Transverse colon (tissue), 4 donors: Measurements from ENCODE around the gene PACSIN1. TPM values are rescaled to one million over a fixed set of nuclear protein-coding genes. Genes with fewer than 3 reads are reported as not detected.

Experiments
- DNase-seq: peaks from one replicate; pipeline ENCODE4 v3.0.0-alpha.2; 2019
- H3K27ac ChIP-seq, 4 donors: fragments of 200-600 bp; sonication (generic); 2 replicates each; pipeline ENCODE4 v1.5.1; 2016 to 2018; ENCODE audit warnings: inconsistent platforms in 4 of 4
- H3K27me3 ChIP-seq: fragments of 200-600 bp; sonication (generic); 2 replicates; pipeline ENCODE4 v1.5.1; 2017; ENCODE audit warnings: inconsistent platforms
- H3K36me3 ChIP-seq, 4 donors: fragments of 200-600 bp; sonication (generic); 2 replicates each; pipeline ENCODE4 v1.5.1; 2017 to 2019; ENCODE audit warnings: inconsistent platforms in 4 of 4
- H3K4me1 ChIP-seq, 4 donors: fragments of 200-600 bp; sonication (generic); 2 replicates each; pipeline ENCODE4 v1.5.1; 2017 to 2020; ENCODE audit warnings: inconsistent platforms in 4 of 4
- H3K4me3 ChIP-seq, 4 donors: fragments of 200-600 bp; sonication (generic); 1 replicate in 1 of 4; 2 replicates in 3 of 4; pipeline versions ENCODE4 v1.5.1 to v1.6.1; 2017 to 2019; ENCODE audit warnings: inconsistent platforms in 4 of 4
- H3K9me3 ChIP-seq, 2 donors: fragments of 200-600 bp; sonication (generic); 2 replicates each; pipeline ENCODE4 v1.5.1; 2017 to 2019; ENCODE audit warnings: inconsistent platforms in 2 of 2
- EP300 ChIP-seq: sonication (generic); formaldehyde crosslinking; IDR thresholded peaks from one replicate; pipeline ENCODE4 v1.6.1; 2017; ENCODE audit warnings: antibody characterized with exemption, low read depth
- POLR2A ChIP-seq: fragments of 450-650 bp; IDR thresholded peaks from one replicate; pipeline ENCODE4 v1.6.1; 2016; ENCODE audit warnings: antibody characterized with exemption, mild to moderate bottlenecking, moderate library complexity
- POLR2AphosphoS5 ChIP-seq, 3 donors: sonication (generic); formaldehyde crosslinking; IDR thresholded peaks; one replicate each; pipeline ENCODE4 v1.6.1; 2016; ENCODE audit warnings: antibody characterized with exemption in 3 of 3
- WGBS, 2 donors: methylation state at CpG; one replicate each; pipeline ENCODE4 v1.1.5; 2018; ENCODE audit warnings: low coverage in 1 of 2; 5-methylcytosine and 5-hydroxymethylcytosine counted together
- in situ Hi-C, 4 donors: fragments of 200-750 bp; cut with MboI; loops; one replicate each; pipeline versions ENCODE4 v1.15.0 to v1.15.1; 2017; ENCODE audit warnings: low sequenced_read_pairs in 3 of 4, low pct_ligation_motif_present in 1 of 4, low pct_unique_long_range_greater_than_20kb in 1 of 4
- intact Hi-C: fragments of 100-400 bp; cut with DNase I; formaldehyde crosslinking; loops from one replicate; pipeline ENCODE4 v1.15.1; 2023; ENCODE audit warnings: low total_unique reads
- total RNA-seq, 4 donors: library from RNA; depleted of rRNA; stranded (reverse); fragments of >200 nt; gene quantifications; one replicate each; pipeline ENCODE4 v1.1.0, GENCODE V29; 2016
- TF ChIP-seq, protein P1 (sequence below), 5 experiments: fragments of 200-600 bp in 3 of 5; fragments of 450-650 bp in 2 of 5; sonication (generic) in 3 of 5; IDR thresholded peaks; 1 replicate in 2 of 5; 2 replicates in 3 of 5; pipeline ENCODE4 v1.5.1; 2016 to 2017; ENCODE audit warnings: antibody characterized with exemption in 5 of 5, inconsistent platforms in 3 of 5, mild to moderate bottlenecking in 2 of 5, moderate library complexity in 1 of 5

Gene PACSIN1
- total RNA-seq, 4 donors from 2014 or later, result 0.27 to 1.9 TPM; not detected in 2

DNA sequence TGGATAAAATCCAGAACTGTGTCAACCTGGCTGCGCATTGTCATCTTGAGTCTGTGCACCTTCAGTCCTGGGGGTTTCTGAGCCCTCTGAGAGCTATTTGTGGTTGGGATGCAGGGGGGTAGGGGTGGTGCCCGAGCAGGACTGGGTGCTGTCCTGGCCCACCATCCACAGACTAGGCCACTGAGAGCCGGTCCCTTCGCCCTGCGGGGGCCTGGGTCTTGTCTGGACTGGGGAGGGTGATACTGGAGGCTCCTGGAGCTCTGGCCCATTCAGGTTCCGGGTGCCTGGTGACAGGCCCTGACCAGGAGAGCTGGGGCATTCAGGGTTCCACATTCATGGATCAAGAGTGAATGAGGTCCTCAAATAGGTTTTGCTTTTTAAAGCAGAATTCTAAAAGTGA lies 69.3 kb downstream of the PACSIN1 start:
- 93 to 100% methylated on average over 1 to 4 of the region's 6 CpGs for WGBS, 2 donors

DNA sequence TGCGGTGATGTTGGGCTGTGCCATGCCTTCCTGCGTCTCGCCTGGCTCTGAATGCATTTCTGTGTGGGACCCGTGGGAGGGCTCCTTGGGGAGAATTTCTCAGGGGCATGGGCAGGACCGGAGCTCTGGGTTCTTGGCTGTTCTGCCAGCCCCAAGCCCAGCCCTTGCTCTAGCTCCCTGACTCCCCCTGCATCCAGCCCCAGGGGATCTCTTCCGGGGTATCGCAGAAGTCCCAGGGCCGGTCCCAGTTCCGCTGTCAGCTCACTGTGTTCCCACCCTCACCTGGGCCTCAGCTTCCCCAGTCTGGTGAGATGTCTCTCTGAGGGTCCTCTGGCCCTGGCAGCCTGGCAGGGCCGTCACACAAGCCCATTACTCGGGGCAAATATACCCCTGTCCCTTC lies 69.8 kb downstream of the PACSIN1 start:
- no peak for TF ChIP-seq EP300
- no peak for TF ChIP-seq POLR2A
- TF ChIP-seq POLR2AphosphoS5 (IDR thresholded peaks at IDR 0.05), result no peak
- TF ChIP-seq, protein P1, sequence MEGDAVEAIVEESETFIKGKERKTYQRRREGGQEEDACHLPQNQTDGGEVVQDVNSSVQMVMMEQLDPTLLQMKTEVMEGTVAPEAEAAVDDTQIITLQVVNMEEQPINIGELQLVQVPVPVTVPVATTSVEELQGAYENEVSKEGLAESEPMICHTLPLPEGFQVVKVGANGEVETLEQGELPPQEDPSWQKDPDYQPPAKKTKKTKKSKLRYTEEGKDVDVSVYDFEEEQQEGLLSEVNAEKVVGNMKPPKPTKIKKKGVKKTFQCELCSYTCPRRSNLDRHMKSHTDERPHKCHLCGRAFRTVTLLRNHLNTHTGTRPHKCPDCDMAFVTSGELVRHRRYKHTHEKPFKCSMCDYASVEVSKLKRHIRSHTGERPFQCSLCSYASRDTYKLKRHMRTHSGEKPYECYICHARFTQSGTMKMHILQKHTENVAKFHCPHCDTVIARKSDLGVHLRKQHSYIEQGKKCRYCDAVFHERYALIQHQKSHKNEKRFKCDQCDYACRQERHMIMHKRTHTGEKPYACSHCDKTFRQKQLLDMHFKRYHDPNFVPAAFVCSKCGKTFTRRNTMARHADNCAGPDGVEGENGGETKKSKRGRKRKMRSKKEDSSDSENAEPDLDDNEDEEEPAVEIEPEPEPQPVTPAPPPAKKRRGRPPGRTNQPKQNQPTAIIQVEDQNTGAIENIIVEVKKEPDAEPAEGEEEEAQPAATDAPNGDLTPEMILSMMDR (IDR thresholded peaks at IDR 0.05), result no peak
- Histone ChIP-seq H3K36me3 (no peaks in the 10 kb centered on the region), H3K4me1 (peaks cover 6 to 32% (median 23%) of the 10 kb centered on the region in 4 donors), H3K9me3 (no peaks in the 10 kb centered on the region), H3K27ac (peak overlapping the region; percentile 76 to 84 (median 80)), H3K27me3 (no peaks in the 10 kb centered on the region), H3K4me3 (no peak overlapping the region)
- DNase-seq, result no peak
- in situ Hi-C loops (no loop called here), intact Hi-C loops (no loop called here)
- 85% methylated on average over 7 of the region's 11 CpGs; no CpG with 5 or more reads in 1 of the 2 donors for WGBS, 2 donors

More for the DNA sequence above, 69.3 kb downstream of the PACSIN1 start:
- Histone ChIP-seq H3K4me3 (no peak overlapping the region), H3K9me3 (no peaks in the 10 kb centered on the region), H3K4me1 (peaks cover 6 to 32% (median 25%) of the 10 kb centered on the region in 4 donors), H3K27me3 (no peaks in the 10 kb centered on the region), H3K36me3 (no peaks in the 10 kb centered on the region), H3K27ac (peak overlapping the region in 2 of 4 donors; percentile 81 to 84)
- intact Hi-C loops (no loop called here), in situ Hi-C loops (no loop called here)
- no peak for DNase-seq
- TF ChIP-seq, protein P1 (IDR thresholded peaks at IDR 0.05), result no peak
- TF ChIP-seq POLR2A (no peak), POLR2AphosphoS5 (IDR thresholded peaks at IDR 0.05) (no peak), EP300 (no peak)

DNA sequence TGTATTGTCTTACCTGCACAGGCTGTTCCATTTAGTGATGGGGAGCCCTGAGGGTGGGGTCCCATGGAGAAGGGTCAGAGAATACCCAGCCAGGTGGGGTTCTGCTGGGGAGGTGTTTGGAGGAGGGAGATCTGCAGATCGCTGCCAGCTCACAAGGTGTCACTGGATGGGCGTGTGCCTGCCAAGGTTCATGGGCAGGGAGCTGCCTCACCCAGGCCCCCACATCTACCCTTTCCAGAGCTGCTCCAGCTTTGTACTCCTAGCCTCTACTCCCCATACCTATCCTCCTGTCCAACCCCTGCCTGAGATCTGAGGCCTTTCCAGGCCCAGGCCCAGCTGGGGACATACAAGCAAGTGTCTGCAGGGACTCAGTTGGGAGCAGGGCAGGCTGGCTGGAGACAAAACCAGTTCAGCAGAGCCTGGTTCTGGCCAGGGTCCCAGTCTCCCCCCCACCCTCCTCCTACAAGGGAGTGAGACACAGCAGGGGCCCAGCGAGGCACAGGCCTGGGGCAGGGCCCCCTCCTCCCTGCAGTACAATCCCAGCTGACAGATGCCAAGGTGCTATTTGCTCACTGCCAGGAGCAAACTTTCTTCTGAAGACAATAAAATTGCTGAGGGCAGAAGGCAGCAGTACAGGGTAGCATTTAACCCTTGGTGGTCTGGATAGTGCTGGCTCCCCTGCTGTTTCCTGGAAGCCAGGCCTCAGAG lies 70.5 kb downstream of the PACSIN1 start:
- Histone ChIP-seq H3K9me3 (no peaks in the 10 kb centered on the region), H3K27ac (peak overlapping the region; percentile 76 to 84 (median 80)), H3K27me3 (no peaks in the 10 kb centered on the region), H3K36me3 (no peaks in the 10 kb centered on the region), H3K4me1 (peaks cover 6 to 32% (median 23%) of the 10 kb centered on the region in 4 donors), H3K4me3 (no peak overlapping the region)
- WGBS, 2 donors, result 59% methylated on average over 3 of the region's 3 CpGs; no CpG with 5 or more reads in 1 of the 2 donors
- in situ Hi-C loops (no loop called here), intact Hi-C loops (no loop called here)
- TF ChIP-seq POLR2A (peak; percentile 8), EP300 (no peak), POLR2AphosphoS5 (IDR thresholded peaks at IDR 0.05) (peak in 1 of 3 donors; percentile 34)
- TF ChIP-seq, protein P1 (IDR thresholded peaks at IDR 0.05), result no peak
- peak; percentile 67 for DNase-seq

DNA sequence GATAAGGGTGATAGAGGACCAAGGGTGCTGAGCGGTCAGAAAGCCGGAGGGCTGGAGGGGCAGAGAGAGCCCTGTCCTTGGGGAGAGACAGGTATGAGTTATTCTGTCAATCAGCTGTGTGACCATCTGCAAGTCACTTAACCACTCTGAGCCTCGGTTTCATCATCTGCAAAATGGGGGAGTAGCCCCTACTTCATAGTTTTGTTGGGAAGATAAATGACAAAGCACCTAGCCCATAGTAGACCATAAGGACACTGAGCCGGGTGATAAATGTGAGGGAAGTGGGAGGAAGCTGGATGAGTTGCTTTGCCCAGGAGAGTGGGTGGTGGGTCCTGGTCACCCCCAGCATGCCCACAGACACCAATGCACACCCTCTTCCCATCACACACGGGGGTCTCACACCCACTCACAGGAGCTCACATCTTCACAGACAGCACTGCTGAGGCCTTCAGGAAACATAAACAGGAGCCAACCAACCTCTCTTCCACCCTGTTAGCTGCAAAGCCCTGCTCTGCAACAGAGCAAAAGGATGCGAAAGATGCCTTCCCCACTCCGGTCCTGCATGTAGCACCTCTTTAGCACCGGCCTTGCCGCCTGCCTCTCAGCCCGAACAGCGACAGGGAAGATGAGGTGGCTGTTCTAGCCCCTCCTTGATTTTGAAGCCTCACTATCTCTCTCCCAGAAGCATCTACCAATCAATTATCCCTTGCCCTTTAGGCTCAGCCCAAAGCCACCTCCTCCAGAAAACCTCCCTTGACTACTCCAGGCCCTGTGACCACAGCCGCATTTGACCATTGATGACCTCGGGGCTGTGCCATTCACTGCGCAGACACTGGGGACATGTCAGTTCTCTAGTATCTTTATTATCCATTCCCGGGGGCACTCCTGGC lies 71.3 kb downstream of the PACSIN1 start:
- Histone ChIP-seq H3K36me3 (no peaks in the 10 kb centered on the region), H3K4me1 (peaks cover 6 to 32% (median 23%) of the 10 kb centered on the region in 4 donors), H3K27me3 (no peaks in the 10 kb centered on the region), H3K9me3 (no peaks in the 10 kb centered on the region), H3K27ac (peak overlapping the region; percentile 76 to 84 (median 80)), H3K4me3 (no peak overlapping the region)
- WGBS, 2 donors, result 77 to 93% methylated on average over 6 to 15 of the region's 15 CpGs
- intact Hi-C loops (no loop called here), in situ Hi-C loops (no loop called here)
- TF ChIP-seq POLR2AphosphoS5 (IDR thresholded peaks at IDR 0.05) (no peak), EP300 (no peak), POLR2A (no peak)
- TF ChIP-seq, protein P1 (IDR thresholded peaks at IDR 0.05), result no peak
- no peak for DNase-seq
